HG02884 (cell line): ENCODE measurements around the gene DCAF11.

Experiments
- ATAC-seq: cut with Tn5 transposase; IDR thresholded peaks from one replicate; pipeline ENCODE4 v1.9.1; 2021; ENCODE audit warnings: mild to moderate bottlenecking, moderate library complexity; ENCODE audit not compliant: unreplicated experiment

DCAF11 gene

GRCh38 chr14:24156840-24157239, 42.3 kb downstream of the DCAF11 start:
- no peak for ATAC-seq

- ATAC-seq, result no peak
Observed at GRCh38 chr14:24157331-24157730, 42.8 kb downstream of the DCAF11 start.

GRCh38 chr14:24159777-24160498, 45.4 kb downstream of the DCAF11 start:
- ATAC-seq, result no peak

DNA sequence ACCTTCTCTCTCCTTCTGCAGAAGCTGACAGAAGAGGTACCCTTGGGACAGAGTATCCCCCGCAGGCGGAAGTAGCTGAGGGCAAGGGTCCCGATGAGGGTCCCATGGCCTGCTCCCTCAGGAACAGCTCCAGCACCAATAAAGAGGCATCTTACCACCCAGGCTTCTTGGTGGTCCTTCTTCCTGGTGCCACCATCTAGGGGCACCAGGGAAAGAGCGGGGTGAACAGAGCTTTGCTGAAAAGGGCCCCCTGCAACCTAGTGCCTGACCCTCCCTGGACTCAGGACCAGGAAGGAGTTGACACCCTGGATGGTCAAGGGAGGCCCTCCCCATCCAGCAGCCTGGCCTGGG, 45.9 kb downstream of the DCAF11 start:
- no peak for ATAC-seq

GRCh38 chr14:24160850-24161804, 46.5 kb downstream of the DCAF11 start, which contains the start of gene IRF9:
TSS of gene IRF9 (plus strand) at chr14:24161265. CDS start at chr14:24162145, 880 bp downstream.
- peak; percentile 77 for ATAC-seq

- no peak for ATAC-seq
Observed at GRCh38 chr14:24162093-24162492, 47.5 kb downstream of the DCAF11 start.

DNA sequence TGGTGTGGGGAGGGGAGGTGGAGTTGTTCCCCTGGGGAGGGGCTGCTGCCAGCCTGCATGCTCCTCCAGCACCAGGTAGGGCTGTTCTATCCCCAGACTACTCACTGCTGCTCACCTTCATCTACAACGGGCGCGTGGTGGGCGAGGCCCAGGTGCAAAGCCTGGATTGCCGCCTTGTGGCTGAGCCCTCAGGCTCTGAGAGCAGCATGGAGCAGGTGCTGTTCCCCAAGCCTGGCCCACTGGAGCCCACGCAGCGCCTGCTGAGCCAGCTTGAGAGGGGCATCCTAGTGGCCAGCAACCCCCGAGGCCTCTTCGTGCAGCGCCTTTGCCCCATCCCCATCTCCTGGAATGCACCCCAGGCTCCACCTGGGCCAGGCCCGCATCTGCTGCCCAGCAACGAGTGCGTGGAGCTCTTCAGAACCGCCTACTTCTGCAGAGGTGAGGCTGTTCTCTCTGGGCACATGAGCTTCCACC, 50.0 kb downstream of the DCAF11 start:
- no peak for ATAC-seq

DNA sequence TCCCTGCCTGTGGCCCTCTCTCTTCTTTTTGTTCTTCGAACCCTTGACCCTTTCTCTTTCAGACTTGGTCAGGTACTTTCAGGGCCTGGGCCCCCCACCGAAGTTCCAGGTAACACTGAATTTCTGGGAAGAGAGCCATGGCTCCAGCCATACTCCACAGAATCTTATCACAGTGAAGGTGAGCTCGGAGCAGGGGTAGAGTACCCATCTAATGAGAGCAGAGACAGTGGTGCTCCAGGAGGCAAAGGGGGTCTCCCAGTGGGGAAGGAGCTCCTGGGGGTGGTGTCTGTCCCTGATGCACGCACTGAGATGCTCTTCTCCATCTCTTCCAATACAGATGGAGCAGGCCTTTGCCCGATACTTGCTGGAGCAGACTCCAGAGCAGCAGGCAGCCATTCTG, 51.2 kb downstream of the DCAF11 start:
- ATAC-seq, result no peak

GRCh38 chr14:24167469-24168114, 53.0 kb downstream of the DCAF11 start:
- ATAC-seq, result no peak

- ATAC-seq, result peak; percentile 76
Observed at GRCh38 chr14:24171422-24172260, 57.1 kb downstream of the DCAF11 start, which contains the start of gene REC8. TSS of gene REC8 (plus strand) at chr14:24172080. CDS start at chr14:24172553, 473 bp downstream.

DNA sequence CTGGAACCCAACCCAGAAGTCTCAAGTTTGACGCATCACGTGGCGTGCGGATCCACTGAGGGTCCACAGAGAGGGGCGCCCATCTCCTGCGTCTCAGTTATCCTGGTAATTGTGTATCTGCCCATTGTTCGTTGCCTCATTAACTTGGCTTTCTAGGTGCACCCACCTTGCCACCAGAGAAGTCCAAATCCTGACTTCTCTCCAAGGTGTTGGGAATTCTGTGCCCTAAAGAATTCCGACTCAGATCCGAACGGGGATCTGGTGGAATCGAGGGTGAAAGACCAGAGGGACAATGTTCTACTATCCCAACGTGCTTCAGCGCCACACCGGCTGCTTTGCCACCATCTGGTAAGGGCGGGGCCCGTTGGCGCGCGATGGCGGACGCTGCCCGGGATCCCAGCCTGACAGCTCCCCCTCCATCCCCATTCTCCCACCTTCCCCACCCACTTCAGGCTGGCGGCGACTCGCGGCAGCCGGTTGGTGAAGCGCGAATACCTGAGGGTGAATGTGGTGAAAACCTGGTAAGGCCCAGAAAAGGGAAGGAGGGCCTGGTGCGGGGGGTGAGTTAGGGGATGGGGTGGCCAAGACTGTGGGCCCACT, 57.8 kb downstream of the DCAF11 start:
- ATAC-seq, result no peak

- no peak for ATAC-seq
Observed at GRCh38 chr14:24172871-24173281, 58.3 kb downstream of the DCAF11 start.
